GM15510 (cell line): ENCODE measurements around the gene ZSCAN10.

Experiments used
- POLR2A ChIP-seq: IDR thresholded peaks from 3 replicates; pipeline ENCODE4 v1.6.1; 2011; ENCODE audit warnings: borderline replicate concordance; ENCODE audit not compliant: insufficient read length; ENCODE audit errors: extremely low read depth

Gene ZSCAN10

DNA sequence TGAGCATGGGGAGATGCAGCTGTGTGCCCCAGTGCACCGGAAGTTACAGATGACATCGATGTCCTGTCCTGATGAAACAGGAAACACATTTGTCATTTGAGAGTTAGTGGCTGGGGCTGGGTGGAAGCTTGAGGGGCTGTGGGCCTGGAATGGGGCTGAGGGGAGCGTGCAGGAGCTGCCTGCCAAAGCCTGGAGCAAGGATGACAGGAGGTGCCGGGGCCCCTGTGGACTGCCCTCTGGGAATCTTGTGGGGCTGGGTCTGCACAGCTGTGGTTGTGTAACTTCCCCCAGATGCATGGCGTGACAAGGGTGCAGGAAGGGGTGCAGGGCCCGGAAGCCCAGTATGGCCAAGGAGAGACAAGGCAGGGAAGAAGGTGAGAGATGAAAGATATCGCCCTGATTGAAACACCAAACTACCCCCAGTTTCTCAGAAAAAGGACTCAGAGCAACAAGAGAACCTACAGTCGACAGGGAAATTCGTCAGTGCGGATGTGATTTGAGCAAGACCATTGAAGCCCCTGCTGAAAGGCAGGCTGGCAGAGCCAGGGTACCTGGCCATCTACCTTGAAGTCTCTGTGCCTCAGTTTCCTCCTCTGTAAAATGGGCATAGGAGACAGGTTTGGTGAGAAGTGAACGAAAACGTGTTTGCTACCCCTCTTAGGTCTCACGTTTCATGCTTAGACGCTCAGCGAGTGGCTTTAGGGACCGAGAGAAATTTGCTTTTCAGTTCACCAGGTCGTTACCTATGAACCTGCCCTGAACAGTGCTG lies 43.9 kb downstream of the ZSCAN10 start:
- TF ChIP-seq POLR2A: no peak

DNA sequence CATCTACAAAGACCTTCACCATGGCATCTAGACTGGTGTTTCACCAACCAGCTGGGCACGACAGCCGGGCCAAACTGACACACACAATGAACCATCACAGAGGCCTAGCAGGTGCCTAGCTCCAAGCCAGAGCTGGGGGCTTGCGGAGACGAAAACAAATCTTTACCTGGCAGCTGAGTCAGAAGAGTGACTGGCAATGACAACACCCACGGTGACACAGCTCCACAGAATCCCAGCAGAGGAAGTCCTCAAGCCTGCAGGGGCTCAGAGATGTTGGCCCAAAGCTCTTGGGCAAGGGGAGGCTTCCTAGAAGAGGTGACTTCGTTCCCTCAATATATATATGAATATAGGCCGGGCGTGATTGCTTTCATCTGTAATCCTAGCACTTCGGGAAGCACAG lies 47.6 kb downstream of the ZSCAN10 start:
- TF ChIP-seq POLR2A: no peak

DNA sequence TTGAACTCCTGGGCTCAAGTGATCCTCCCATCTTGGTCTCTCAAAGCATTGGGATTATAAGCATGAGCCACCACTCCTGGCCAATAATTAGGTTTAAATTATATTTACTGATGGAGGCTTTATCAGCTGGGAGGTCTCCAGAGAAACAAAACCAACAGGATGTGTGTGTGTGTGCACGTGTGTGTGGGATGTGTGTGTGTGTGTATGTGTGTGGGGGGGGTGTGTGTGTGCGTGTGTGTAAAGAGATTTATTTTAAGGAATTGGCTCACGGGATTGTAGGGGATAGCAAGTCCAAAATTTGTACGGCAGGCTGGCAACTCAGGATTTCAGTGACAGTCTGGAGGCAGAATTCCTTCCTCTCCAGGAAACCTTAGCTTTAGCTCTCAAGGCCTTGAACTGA lies 48.1 kb downstream of the ZSCAN10 start:
- TF ChIP-seq POLR2A: no peak

DNA sequence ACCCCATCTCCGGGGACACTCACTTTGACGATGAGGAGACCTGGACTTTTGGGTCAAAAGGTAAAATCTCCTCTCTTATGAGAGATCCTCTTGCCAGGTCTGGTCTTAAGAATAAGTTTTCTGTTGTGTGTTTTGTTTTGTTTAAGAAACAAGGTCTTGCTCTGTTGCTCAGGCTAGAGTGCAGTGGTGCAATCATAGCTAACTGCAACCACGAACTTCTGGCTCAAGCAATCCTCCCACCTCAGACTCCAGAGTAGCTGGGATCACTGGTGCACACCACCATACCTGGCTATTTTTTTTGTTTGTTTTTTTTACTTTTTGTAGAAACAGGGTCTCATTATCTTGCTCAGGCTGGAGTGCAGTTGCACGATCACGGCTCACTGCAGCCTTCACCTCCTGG lies 48.6 kb downstream of the ZSCAN10 start:
- no peak for TF ChIP-seq POLR2A

DNA sequence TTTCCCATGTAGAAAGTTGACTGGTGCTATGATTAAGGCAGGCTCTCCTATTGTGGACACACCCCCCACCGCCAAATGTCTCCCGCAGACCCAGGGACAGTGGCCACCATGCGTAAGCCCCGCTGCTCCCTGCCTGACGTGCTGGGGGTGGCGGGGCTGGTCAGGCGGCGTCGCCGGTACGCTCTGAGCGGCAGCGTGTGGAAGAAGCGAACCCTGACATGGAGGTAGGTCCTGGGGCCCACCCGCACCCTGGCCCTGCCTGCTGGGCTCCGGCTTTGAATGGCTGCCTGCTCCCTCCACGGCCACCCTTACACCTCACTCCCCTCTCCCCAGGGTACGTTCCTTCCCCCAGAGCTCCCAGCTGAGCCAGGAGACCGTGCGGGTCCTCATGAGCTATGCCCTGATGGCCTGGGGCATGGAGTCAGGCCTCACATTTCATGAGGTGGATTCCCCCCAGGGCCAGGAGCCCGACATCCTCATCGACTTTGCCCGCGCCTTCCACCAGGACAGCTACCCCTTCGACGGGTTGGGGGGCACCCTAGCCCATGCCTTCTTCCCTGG lies 49.1 kb downstream of the ZSCAN10 start:
- no peak for TF ChIP-seq POLR2A

DNA sequence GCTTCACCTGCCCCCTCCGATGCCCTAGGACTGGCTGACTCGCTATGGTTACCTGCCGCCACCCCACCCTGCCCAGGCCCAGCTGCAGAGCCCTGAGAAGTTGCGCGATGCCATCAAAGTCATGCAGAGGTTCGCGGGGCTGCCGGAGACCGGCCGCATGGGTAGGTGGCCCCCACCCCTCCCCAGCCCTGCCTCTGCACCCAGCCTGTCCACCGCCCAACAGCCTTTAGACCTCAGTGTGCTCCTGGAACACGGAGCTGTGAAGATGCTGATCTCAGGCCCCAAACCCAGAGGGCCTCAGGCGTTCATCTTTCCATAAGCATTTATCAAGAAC lies 51.7 kb downstream of the ZSCAN10 start:
- TF ChIP-seq POLR2A: no peak

DNA sequence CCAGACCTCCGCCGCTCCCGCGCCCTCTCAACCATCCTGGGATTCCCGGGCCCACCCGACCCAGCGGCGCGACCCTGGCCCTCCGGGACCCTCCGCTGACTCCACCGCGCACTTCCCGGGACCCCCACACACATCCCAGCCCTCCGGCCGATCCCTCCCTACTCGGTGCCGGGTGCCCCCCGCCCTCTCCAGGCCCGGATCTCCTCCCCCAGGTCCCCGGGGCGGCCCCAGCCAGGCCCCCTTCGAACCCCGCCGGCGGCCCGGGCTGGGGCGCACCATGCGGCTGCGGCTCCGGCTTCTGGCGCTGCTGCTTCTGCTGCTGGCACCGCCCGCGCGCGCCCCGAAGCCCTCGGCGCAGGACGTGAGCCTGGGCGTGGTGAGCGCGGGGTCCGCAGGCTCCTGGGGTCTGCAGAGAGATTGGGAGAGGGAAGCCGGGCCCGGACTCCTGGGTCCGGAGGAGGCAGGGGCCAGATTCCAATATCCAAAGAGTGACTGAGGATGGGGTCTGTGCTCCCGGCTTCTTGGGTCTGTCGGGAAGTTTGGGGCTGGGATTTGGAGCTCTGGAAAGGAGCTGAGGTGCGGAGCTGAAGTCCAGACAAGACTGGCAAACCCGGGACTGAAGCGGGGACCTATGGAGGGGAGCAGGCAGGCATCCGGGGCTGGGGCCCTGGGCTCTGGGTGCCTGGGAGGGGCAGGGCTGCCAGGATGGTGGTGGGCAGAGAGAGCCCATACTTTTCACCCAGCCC lies 52.3 kb downstream of the ZSCAN10 start:
- TF ChIP-seq POLR2A: no peak

DNA sequence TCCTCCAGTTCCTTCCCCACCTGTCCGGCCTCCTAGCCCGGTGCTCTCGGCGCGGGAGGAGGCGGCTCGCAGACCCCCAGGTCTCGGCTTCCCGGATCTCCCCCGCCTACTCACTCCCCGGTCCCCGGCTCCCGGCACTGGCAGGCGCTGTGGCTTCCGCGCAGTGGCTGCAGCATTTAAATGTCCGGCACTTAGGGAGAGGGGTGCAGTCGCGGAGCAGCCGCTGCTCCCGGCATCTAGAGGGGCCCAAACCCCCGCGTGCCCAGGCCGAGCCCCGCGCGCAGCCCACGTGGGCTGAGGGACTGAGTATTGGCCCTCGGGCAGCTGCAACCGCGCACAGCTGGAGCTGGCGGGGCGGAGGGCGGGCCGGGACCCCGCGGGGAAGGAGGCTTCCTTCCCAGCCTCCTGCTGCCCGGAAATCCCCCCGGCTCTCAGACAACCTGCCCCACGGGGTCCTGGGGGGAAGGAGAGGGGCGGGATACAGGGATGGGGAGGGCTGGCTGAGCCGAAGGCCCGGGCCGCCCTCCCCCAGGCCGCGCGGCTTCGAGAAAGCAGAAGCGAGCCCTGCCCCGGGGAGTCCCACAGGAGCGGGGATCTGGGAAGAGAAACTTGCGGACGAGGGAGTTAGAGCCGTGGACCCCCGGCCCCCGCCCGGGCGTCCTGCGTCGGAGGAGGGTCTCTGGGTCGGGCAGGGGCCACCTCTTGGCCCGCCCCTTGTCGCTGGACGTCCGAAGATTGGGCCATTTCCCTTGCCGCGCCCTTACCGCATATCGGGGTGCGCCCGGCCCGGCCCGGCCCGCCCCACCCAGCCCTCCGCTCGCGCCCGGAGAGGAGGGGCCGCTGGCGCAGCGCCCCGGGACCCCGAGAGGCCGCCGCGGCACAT lies 53.1 kb downstream of the ZSCAN10 start, which contains the start of gene MMP25:
Gene MMP25 (plus strand): TSS at position 804 of the 883 bp plus-strand sequence. CDS start 357 bp downstream, outside the sequence.
- TF ChIP-seq POLR2A: no peak

DNA sequence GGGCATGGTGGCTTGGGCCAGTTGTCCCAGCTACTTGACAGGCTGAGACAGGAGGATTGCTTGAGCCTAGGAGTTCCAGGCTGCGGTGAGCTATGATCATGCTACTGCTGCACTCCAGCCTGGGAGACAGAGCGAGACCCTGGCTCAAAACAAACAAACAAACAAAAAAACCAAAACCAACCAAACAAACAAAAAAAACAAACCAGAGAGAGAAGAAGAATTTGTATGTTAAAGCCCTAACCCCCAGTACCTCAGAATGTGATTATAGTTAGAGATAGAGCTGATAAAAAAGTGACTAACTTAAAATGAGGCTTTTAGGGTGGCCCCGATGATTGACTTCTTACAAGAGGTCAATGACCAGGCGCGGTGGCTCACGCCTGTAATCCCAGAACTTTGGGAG lies 54.4 kb downstream of the ZSCAN10 start:
- no peak for TF ChIP-seq POLR2A

DNA sequence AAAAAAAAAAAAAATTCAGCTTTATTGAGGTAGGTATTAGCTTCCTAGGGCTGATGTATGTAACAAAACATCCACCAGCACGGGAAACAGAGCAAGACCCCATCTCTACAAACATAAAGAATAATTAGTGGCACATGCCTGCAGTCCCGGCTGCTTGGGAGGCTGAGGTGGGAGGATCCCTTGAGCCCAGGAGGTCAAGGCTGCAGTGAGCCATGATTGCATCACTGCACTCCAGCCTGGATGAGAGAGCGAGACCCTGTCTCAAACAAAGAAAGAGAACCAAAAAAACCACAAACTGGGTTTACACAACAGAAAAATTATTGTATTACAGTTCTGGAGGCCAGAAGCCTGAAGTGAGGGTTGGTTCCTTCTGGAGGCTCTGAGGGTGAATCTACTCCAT lies 56.7 kb downstream of the ZSCAN10 start:
- TF ChIP-seq POLR2A: no peak

DNA sequence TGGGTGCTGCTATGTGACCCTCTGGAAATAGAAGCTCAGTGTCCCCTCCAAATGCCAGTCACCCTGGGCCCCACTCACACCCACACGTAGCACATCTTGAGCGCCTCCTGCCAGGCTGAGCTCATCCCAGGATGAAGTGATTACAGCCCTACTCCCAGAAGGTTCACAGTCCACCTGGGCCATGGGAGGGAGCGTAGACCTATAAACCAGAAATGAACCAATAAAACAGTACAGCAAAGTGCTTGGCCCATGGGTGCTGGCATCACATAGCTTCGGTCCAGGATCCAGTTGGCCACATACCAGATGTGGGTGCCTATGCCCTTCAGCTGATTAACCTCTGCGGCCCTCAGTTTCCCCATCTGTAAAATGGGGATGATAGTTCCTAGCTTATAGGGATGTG lies 60.2 kb downstream of the ZSCAN10 start:
- no peak for TF ChIP-seq POLR2A
